ENCODE results near the gene IMMP2L. TPM values are rescaled to one million over a fixed set of nuclear protein-coding genes. Genes with fewer than 3 reads are reported as not detected.

Gene IMMP2L
- polyA plus RNA-seq, 1 experiment: 5.8 TPM

DNA sequence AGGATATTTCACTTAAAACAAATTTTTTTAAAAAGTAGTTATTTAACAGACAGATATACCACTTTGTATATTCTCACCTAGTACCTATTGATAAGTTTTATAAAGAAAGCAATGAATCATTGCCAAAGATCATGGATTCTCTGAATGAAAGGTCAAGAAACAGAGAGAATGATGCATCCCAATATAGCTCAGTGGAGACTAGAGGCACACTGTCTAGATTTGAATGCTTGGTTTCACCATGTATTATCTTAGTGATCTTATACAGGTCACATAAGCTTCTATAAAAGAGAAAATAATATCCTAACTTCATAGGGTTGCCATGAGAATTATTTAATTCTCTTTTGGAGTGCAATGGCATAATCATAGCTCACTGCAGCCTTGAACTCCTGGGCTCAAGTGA, 558.4 kb downstream of the IMMP2L start:
- ChIA-PET CTCF (interaction anchor here (1.4 kb wide), 1 partner anchor 8 kb away, joined by 5 read pairs; no protein-coding TSS in a partner anchor), POLR2A (no interaction called here)
- Histone ChIP-seq H3K4me3 (ENCODE audit: low read depth, low read length) (no peak overlapping the region), H3K27me3 (ENCODE audit: control insufficient read depth, insufficient read depth, low read length) (no peaks in the 10 kb centered on the region), H3K36me3 (ENCODE audit: control insufficient read depth, insufficient read depth, low read length) (no peaks in the 10 kb centered on the region)
- DNase-seq (ENCODE audit: low read depth): no peak
- TF ChIP-seq, protein P1, sequence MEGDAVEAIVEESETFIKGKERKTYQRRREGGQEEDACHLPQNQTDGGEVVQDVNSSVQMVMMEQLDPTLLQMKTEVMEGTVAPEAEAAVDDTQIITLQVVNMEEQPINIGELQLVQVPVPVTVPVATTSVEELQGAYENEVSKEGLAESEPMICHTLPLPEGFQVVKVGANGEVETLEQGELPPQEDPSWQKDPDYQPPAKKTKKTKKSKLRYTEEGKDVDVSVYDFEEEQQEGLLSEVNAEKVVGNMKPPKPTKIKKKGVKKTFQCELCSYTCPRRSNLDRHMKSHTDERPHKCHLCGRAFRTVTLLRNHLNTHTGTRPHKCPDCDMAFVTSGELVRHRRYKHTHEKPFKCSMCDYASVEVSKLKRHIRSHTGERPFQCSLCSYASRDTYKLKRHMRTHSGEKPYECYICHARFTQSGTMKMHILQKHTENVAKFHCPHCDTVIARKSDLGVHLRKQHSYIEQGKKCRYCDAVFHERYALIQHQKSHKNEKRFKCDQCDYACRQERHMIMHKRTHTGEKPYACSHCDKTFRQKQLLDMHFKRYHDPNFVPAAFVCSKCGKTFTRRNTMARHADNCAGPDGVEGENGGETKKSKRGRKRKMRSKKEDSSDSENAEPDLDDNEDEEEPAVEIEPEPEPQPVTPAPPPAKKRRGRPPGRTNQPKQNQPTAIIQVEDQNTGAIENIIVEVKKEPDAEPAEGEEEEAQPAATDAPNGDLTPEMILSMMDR (IDR thresholded peaks at IDR 0.05; ENCODE audit: insufficient read depth, low read depth, low read length): no peak

DNA sequence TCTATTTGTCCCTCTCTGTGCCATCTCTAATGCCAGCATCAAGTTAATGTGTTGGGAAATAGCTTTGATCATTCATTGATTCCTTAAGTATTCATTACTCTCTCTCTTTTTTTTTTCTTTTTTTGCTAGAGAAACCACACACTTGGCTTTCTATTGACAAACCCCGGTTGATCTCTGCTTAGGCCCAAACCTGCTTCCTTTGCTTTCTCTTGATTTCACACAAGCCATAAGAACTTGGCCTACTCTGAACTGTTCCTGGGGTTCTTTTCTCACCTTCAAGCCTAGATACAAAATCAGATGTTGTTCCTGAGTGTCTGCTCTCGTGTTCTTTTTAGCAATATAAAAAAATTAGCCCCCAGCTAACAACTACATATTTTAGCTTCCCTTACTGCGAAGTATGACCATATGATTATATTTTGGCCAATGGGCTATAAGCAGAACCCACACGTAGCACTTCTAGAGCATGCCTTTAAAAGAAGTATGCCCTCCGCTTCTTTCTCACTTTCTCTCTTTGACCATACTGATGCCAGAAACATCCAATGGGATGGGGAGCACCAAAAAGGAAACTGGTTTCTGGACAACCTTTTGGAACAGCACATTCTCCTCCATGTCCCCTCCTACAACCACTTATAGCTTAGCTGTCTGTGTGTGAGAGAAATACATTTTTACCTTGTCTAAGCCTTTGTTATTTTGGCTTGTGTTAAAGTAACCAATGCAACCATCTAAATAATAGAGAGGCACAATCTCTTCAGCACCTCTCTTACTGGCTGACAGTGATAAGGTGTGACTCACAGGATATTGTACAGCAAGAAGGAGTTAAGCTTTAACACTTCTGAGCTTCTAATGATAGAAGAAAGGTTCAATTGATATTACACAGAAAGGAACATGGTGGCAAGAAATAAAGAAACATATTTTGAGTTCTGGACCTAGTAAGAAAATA, 568.0 kb downstream of the IMMP2L start:
- H3K4me3 ChIP-seq (ENCODE audit: low read depth, low read length): no peak overlapping the region
- ChIA-PET CTCF (no interaction called here), POLR2A (no interaction called here)
- no peak for DNase-seq (ENCODE audit: low read depth)
- no peaks in the 10 kb centered on the region for H3K36me3 ChIP-seq (ENCODE audit: control insufficient read depth, insufficient read depth, low read length)
- TF ChIP-seq, protein P1 (IDR thresholded peaks at IDR 0.05; ENCODE audit: insufficient read depth, low read depth, low read length): no peak
- H3K27me3 ChIP-seq (ENCODE audit: control insufficient read depth, insufficient read depth, low read length): no peaks in the 10 kb centered on the region

DNA sequence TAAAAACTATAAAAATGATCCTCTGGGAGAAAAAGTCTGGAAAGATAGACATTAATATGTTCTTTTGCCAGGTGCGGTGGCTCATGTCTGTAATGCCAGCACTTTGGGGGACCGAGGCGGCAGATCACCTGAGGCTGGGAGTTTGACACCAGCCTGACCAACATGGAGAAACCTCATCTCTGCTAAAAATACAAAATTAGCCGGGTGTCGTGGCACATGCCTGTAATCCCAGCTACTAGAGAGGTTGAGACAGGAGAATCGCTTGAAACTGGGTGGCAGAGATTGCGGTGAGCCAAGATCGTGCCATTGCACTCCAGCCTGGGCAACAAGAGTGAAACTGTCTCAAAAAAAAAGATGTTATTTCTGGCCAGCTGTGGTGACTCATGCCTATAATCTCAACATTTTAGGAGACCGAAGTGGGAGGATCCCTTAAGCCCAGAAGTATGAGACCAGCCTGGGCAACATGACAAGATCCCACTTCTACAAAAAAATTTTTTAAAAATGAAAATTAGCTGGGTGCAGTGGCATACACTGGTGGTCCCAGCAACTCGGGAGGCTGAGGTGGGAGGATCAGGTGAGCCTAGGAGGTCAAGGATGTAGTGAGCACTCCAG, 573.3 kb downstream of the IMMP2L start:
- CTCF ChIA-PET: no interaction called here
- DNase-seq (ENCODE audit: low read depth): no peak

DNA sequence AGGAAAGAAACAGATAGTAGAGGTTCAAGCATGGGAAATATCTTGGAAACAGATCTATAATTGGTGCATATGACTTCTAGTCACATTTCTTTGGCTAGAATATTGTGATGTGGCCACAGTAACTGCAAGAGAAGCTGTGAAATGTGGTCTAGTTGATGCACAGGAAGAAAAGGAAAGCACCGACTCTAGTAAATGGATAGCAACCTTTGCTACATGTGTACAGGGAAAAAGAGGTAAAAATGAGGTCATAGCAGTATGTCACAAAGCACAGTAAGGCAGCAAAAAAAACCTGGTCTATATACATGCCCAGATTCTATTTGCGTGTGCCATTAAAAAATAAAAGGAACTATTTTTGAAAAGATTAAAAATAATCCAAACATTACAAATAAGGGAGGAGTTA, 573.9 kb downstream of the IMMP2L start:
- TF ChIP-seq, protein P1 (IDR thresholded peaks at IDR 0.05; ENCODE audit: insufficient read depth, low read depth, low read length): no peak
- CTCF ChIA-PET: no interaction called here
- POLR2A ChIA-PET: no interaction called here

More for the DNA sequence above, 573.3 kb downstream of the IMMP2L start:
- POLR2A ChIA-PET: no interaction called here
- TF ChIP-seq, protein P1 (IDR thresholded peaks at IDR 0.05; ENCODE audit: insufficient read depth, low read depth, low read length): no peak
- Histone ChIP-seq H3K27me3 (ENCODE audit: control insufficient read depth, insufficient read depth, low read length) (no peaks in the 10 kb centered on the region), H3K36me3 (ENCODE audit: control insufficient read depth, insufficient read depth, low read length) (no peaks in the 10 kb centered on the region), H3K4me3 (ENCODE audit: low read depth, low read length) (no peak overlapping the region)

DNA sequence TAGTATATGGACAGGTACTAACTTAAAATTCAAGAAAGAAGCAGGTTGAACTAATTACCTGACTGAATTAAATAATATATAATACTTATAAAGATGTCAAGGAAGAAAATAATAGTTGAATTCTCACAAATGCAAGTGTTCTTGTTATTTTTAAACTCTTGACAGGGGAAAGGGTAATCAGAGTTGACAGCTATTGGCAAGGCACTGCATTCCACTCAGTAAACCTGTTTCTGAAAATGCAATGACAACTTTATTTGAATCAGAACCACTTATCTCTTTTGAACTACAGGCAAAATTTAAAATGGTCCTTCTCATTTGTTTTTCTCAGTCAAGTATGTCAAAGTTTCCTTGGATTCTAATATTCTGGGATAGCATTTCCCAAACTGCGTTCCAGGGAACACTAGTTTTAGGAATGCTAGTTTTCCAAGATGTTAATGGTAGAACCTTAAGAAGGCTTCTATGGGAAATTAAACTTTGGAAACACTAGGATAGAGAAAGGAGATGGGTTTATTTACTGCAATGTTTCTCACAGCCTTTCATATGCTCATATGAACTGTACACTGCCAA, 575.1 kb downstream of the IMMP2L start:
- CTCF ChIA-PET: no interaction called here
- TF ChIP-seq, protein P1 (IDR thresholded peaks at IDR 0.05; ENCODE audit: insufficient read depth, low read depth, low read length): no peak
- Histone ChIP-seq H3K27me3 (ENCODE audit: control insufficient read depth, insufficient read depth, low read length) (no peaks in the 10 kb centered on the region), H3K4me3 (ENCODE audit: low read depth, low read length) (no peak overlapping the region), H3K36me3 (ENCODE audit: control insufficient read depth, insufficient read depth, low read length) (no peaks in the 10 kb centered on the region)
- no peak for DNase-seq (ENCODE audit: low read depth)
- POLR2A ChIA-PET: no interaction called here

More for the DNA sequence above, 573.9 kb downstream of the IMMP2L start:
- Histone ChIP-seq H3K36me3 (ENCODE audit: control insufficient read depth, insufficient read depth, low read length) (no peaks in the 10 kb centered on the region), H3K27me3 (ENCODE audit: control insufficient read depth, insufficient read depth, low read length) (no peaks in the 10 kb centered on the region), H3K4me3 (ENCODE audit: low read depth, low read length) (no peak overlapping the region)
- DNase-seq (ENCODE audit: low read depth): no peak
